Activated naive CD4-positive, alpha-beta T cell treated with Interleukin-2 at 50 U/mL for 16 hours (primary cell): ENCODE data around the gene MERTK.

Experiments
- DNase-seq: peaks from one replicate; pipeline ENCODE4 v3.0.0-alpha.2; 2020

The MERTK gene

DNA sequence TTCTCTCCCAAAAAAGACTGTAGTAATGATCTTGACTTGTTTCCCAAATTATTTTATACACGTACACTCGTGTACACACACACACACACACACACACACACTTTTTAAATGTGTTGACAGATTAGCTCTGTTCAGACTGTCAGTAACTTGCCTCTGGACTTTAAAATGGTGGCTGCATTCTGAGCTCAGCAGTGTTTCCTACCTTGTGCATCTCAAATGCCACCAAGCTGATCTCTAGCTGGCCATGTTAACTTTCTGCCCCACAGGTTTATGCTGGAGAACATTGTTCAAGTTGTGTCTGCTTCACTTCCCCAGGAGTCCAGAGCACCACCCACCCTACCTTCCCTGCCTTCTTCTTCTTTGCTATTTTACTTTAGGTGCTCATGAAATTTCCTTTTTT lies 83.3 kb downstream of the MERTK start:
- DNase-seq, result no peak

DNA sequence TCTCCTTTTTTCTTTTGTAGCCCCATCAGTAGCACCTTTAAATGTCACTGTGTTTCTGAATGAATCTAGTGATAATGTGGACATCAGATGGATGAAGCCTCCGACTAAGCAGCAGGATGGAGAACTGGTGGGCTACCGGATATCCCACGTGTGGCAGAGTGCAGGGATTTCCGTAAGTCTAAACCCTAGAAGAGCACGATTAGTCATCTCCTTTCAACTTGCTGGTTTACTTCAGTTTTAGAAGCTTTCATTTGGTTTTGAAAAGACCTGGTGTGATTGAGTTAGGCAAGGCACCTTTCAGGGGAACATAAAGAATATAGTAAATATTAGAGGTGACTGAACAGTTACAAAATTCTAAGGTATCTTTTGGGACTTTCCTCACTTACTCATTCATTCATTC lies 84.4 kb downstream of the MERTK start:
- peak; percentile 14 for DNase-seq

DNA sequence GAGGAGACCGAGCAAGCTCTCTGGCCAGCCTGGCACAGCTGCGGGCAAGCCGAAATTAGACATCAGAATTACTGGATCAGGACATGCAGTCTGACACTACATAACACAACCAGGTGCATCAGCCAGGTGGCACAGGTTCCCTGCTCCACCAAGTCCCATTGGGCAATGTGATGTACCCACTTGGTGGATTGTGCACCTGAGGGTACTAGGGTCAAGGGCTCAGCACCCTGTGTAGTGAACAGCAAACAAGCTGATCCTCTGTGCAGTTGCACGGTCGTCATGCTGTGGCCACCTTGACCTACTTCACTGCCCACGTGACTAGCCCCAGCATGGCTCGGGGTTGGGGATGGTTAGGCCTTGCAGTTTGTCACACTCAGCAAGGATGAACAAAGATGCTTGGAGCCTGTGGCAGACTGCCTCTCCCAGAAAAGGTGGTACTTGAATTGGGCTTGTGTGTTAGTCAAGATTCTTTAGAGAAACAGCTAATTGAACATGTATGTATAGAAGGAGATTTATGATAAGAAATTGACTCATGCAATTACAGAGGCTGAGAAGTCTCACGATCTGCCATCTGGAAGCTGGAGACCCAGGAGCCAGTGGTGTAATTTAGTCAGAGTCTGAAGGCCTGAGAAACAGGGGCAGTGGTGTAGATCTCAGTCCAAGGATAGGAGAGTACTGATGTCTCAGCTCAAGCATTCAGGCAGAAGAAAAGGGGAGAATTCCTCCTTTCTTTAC lies 85.2 kb downstream of the MERTK start:
- no peak for DNase-seq

DNA sequence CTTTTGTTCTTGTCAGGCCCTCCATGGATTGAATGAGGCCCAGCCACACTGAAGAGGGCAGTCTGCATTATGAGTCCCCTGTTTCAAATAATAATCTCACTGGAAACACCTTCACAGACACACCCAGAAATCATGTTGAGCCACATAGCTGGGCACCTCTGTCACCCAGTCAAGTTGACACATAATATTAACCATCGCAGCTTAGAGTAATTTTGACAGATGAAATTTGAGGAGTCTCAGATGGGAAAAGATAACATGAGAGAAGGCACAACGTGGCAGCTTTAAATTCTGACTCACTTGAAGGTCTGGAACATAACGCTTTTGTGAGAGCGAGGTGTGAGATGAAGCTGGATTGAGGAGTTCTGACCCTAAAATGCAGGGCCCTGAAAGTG lies 85.8 kb downstream of the MERTK start:
- DNase-seq, result no peak

DNA sequence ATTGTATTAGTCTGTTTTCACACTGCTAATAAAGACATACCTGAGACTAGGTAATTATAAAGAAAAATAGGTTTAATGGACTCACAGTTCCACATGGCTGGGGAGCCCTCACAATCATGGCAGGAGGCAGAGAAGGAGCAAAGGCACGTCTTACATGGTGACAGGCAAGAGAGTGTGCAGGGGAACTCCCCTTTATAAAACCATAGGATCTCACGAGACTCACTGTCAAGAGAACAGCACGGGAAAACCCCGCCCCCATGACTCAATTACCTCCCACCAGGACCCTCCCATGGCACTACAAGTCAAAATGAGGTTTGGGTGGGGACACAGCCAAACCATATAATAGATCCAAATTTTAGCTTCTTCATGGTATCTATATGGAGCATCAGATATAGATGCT lies 87.1 kb downstream of the MERTK start:
- DNase-seq, result no peak

DNA sequence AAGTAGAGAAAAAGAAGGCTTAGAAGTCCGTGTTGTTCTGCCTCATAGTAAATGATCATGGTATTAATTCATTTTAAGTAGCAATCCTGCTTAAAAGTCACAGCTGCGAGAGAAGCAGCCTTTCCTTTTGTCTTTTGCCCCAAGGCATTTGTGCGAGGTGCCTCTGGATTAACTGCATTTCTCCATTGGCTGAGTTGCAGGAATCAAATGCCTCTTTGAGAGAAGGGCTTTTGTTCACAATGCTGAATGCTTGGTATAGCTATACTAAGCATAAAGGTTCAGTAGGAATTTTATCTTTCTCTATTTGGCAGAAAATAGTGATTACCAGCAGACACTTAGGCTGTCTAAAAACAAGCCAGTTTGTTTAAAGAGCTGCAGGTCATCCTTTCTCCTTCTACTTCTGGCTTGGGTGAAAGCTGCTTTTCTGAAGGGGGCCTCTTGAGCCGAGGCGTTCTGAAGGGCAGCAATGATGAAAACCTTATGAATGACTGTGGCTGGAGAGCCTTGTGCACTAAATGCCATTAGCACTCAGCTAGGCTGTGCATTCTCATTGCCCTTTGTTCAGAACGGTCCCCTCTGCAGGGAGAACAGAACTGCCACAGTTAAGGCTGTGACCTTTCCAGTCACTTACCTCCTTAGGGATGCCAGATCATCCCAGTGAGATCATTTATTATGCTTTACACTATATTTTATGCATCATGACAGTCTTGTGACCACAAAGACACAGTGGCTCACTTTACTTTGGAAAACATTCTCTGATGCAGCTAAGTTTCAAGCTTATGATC lies 87.9 kb downstream of the MERTK start:
- no peak for DNase-seq

DNA sequence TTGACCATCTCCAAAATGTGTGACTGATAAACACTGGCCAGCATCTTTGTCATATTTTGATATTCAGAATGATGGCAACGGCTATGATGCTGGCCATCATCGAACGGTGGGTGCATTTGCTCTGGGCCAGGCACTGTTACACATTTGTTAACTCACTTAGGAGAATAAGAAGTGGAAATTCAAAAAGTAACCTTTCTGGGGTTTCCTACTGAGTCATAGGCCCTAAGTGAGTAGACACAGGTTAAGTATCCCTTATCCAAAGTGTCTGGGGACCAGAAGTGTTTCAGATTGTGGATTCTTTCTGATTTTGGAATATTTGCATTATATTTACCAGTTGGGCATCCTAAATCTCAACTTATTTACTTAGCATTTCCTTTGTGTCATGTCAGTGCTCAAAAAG lies 92.0 kb downstream of the MERTK start:
- DNase-seq, result no peak

DNA sequence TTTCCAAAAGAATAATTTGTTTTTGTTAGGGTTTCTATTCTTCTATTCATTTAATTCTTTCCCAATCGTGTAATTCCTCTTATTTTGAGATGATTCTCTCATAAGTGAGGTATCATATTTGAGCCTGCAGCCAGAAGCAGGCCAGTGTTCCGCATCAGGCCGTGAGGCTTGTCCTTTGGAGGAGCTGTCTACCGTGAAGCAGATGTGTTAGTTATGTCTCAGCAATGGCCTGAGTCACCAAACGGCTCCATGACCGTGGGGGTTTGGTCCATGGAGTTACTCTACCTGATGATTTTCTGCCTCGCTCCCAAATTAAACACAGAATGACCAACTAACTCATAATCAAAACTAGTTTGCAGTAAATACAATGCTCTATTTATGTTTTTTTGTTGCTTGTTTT lies 92.4 kb downstream of the MERTK start:
- no peak for DNase-seq

DNA sequence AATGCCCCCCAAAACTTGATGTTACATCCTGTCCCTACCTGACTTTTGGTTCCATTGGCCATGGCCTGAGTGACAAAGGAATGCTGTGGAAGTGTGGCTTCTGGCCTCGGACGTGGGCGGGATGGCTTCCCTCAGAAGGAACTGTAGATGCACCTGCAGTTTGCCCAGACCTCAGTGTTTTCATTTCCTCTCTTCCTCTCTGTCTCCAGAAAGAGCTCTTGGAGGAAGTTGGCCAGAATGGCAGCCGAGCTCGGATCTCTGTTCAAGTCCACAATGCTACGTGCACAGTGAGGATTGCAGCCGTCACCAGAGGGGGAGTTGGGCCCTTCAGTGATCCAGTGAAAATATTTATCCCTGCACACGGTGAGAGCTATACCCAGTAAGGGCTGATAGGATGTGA lies 95.6 kb downstream of the MERTK start:
- no peak for DNase-seq

DNA sequence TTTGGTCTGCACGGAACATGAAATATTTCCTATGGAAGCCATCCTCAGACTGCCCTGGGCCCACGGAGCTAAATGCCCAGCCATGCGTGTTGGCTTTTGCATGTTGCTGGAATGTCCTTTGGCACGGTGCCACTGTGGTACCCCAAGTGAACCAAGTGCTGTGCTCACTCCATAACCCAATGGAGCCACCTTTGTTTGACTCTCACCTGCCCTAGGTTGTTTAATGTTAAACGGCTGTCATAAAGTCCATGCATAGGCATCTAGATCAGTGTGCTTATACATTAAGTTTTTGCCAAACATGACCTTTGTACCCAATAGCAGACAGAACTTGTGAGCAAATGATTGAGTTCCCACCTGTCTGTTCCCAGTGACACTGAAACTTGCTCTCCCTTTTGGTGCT lies 96.7 kb downstream of the MERTK start:
- DNase-seq, result no peak

DNA sequence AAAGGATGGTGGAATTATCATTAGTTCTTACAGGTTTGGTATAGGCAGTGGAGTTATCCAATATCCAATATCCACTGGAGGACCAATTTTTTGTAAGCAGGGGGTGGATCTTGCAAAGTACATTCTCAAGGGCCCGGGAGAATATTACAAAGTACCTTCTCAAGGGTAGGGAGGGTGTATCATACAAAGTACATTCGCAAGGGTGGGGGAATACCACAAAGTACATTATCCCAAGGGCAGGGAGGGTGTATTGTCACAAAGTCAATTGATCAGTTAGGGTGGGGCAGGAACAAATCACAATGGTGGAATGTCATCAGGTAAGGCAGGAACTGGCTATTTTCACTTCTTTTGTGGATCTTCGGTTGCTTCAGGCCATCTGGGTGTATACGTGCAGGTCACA lies 101.4 kb downstream of the MERTK start:
- DNase-seq, result no peak

DNA sequence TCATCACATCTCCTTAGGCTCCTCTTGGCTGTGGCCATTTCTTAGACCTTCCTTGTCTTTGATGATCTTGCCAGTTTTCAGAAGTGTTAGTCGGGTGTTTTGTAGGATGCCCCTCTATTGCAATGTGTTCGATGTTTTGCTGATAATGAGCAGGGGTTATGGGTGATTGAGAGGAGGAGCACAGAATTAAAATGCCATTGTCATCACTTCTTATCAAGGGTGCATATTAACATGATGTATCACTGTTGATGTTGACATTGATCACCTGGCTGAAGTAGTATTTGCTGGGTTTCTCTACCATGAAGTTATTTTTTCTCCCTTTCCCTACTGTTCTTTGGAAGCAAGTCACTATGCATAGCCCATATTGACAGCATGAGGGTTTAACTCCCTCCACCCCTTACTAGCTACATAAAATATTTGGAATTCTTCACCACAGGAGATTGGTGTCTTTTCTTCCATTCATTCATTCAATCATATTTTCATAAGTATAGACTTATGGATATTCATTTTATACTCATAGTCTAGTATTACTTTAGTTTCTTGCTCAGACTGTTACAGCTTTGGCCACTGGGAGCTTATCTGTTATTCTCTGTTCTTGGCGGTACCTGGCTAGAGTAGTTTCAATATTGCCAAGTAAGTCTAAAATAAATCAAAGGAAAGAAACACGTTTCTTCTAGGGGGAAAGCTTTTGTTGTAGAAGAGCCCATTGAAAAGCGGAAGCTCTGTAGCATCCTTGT lies 102.2 kb downstream of the MERTK start:
- DNase-seq, result no peak

DNA sequence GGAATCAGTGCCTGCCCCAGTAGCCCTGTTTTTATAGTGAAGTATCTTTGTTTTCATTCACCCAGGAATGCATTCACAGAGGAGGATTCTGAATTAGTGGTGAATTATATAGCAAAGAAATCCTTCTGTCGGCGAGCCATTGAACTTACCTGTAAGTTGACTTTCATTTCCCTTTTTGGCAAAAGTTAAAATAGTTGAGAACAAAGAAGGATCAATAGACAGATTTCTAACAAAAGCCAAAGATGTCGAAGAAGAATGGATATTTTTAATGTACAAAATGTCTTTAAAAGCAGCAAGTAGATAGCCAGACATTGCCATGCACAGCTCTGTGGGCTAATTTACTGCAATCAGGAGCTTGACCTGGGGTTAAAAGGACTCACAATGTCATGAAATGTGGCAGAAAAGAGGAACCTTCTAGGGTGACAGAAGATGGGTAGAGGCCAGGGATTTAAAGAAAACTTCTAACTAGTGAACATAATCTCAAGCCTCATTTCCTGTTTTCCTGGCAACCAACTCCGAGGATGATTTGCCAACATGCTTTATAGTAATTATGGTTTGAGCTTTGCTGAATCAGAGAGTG lies 102.8 kb downstream of the MERTK start:
- no peak for DNase-seq

DNA sequence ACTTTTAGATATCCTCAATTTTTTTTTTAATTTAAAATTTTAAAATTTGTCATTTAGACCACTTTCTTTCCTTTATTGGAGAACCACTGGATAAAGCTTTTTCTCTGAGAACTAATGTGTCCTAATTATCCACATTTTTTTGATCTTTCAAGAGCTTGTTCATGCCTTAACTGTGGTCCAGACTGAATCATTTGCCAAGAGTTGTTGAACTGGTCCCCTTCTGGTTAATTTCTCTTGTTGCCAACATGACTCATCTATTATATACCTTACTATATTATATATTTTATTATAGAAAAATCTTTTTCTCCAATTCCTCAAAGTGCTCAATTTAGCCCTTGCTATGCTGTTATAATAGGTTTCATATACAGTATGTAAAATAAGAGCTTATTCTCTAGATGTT lies 103.5 kb downstream of the MERTK start:
- no peak for DNase-seq

DNA sequence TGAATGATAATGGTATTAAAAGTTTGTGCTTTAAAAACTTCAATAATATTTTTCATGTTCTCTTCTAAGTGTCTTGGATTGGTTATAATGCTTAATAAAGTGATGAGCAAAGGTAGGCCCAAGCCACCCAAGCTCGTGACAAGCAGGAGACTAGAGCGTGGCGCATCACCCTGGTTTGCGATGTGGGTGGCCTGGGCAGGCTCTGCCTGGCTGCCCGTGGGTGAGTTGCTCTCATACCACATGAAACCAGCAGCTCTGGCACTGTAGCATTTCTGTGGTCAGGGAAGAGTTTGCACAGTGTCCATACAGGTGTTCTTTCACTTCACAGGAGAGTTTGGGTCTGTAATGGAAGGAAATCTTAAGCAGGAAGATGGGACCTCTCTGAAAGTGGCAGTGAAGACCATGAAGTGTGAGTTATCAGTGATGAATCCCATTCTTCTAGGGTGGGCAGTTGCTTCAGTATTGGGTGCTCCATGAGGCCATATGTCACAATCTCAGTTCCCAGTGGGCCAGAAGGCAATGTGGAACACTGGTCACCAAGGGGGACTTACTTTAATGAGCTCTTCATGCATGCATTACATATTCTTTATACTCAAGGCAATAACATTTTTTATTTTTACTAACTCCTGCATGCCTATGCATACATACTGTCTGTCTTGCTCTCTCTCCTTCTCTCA lies 105.3 kb downstream of the MERTK start:
- DNase-seq, result no peak

DNA sequence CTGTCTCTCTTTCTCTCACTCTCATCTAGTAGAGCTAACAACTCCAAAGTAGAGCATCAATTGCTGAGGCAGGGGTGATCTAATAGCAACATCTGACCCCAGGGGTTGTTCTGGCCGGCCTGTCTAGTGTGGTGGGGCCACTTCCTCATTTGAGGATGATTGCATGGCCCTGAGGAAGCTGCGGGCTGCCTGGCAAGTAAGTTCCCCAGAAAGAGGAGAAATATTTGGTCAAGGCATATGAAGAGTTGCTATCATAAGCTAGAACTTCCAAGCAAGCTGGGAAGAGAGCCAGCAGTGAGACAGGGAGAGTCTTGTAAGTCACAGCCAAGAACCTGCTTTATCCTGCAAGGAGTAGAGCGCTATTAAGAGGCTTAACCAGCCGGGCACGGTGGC lies 105.8 kb downstream of the MERTK start:
- DNase-seq, result no peak

DNA sequence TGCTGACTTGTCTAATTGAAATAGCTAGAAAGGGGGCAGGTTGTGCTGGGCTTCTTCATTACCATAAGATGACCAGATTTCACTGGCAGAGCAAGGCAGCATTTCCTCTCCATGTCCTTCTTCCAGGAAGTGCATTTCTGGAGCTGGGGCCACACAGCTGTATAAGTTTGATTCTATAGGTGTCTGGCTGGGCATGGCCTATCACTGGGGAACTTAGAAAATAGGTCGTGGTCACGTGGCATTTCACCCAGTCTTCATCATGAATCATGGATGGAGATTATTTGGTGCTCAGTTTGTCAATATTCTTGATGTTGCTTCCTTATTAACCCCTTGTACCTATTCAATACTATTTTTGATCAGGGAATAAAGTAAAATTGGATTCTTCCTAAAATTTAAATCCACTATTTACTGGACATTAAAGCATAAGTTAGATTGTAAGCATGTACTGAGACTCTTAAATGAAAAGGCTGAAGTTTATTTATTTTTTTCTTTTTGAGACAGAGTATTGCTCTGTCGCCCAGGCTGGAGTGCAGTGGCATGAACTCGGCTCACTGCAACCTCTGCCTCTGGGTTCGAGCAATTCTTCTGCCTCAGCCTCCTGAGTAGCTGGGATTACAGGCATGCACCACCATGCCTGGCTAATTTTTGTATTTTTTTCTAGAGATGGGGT lies 107.1 kb downstream of the MERTK start:
- DNase-seq, result no peak

DNA sequence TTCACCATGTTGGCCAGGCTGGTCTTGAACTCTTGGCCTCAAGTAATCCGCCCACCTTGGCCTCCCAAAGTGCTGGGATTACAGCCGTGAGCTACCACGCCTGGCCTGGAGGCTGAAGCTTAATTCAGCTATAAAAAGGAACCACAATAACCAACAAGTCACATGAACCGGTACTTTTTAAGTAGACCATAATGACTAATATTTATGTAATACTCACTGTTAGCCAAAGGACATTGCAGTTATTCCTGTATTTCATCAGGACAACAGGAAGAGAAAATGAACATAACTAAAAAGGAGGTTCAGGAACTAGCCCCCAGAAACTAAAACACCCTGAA lies 107.6 kb downstream of the MERTK start:
- DNase-seq, result no peak

DNA sequence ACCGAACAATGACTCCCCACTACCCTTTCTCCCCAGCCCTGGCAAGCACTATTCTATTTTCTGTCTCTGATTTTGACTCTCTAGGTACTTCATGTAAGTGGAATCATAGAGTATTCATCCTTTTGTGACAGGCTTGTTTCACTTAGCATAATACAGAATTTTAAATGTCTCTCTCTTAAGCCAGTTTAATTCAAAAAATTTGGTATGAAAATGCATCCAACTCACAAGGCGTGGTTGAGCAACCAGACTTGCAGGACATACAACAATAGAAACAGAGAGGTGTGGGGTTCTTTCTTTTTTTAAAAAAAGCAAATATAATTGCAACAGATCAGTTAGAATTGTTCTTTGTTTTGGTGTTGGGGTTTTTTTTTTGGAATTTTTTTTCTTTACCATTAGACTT lies 109.1 kb downstream of the MERTK start:
- DNase-seq, result no peak

DNA sequence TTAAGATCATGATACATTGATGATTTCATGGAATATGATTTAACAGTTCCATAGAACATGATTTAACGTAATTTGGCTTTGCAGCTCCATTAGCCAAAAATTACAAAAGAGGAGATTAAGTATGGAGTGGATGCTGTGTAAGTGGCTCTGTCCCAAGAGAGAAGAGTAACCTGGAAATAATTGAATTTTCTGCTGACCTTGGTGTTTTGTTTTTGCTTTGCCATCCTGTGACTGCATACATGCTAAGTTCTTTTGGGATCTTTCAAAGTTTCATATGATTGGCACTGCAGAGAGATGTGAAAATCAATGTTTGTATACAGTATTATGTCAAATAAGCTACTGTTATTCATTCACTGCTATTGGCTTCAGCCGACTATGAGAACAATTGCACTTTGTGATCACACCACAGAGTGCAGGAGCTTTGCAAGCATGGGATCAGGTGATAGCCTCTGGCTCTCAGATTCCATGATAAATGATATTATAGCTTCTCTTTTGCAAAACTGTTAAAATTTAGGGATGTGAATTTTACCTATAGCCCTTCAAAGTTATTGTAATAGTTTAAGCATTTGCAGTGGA lies 110.6 kb downstream of the MERTK start:
- no peak for DNase-seq

DNA sequence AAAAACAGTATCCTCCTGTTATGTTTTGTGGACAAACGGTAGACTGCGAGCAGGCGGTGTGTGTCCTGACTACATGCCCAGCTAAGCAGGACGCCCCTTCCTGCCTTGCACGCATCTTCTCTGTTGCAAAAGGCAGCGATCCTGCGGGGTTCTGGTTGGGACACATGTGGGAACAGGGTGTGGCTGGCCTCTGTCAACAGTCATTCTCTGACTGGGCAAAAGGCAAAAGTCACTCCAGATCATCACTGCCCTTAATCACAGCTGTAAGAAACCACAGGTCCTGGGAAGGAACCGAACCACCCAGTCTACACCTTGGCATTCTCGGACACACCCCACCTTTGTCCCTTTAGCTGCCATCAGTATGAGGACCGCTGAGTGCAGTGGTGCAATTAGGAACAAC lies 112.3 kb downstream of the MERTK start:
- no peak for DNase-seq

DNA sequence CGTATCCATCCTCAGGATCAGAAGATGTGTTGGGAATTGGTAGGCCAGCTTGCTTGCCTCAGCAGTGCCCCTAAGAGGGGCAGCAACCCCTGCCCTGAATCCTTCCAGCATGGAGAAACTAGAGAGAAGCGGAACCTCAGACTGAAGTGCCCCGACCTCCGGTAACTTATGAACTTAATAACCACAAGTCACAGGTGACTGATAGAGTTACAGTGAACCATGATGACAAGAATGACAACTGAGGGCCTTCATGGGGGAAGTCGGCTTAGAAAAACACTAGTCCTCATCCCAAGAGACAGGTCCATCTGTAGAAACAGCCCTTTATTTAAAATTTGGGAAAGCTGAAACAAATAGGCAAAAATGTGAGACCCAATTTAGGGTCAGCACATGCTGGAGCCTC lies 114.1 kb downstream of the MERTK start:
- no peak for DNase-seq
